ENCODE data around the gene TMEM150B. TPM values are rescaled to one million over a fixed set of nuclear protein-coding genes. Genes with fewer than 3 reads are reported as not detected.

Gene TMEM150B
- total RNA-seq, 1 experiment from 2014 or later: not detected

GRCh38 chr19:55285229-55285890, 39.8 kb downstream of the TMEM150B start:
- peak; percentile 34 for DNase-seq (ENCODE audit: low spot score)
- in situ Hi-C loops (cut with HindIII; ENCODE audit: low sequenced_read_pairs): no loop called here

GRCh38 chr19:55284405-55285058, 40.6 kb downstream of the TMEM150B start:
- in situ Hi-C loops (cut with HindIII; ENCODE audit: low sequenced_read_pairs): no loop called here
- DNase-seq (ENCODE audit: low spot score): no peak

GRCh38 chr19:55283548-55284377, 41.4 kb downstream of the TMEM150B start, which contains the start of gene BRSK1:
Gene BRSK1 (plus strand): TSS chr19:55283997. CDS start chr19:55284443, 446 bp downstream.
- peak; percentile 85 for DNase-seq (ENCODE audit: low spot score)
- in situ Hi-C loops (cut with HindIII; ENCODE audit: low sequenced_read_pairs): no loop called here

GRCh38 chr19:55279770-55280643, 45.1 kb downstream of the TMEM150B start, which contains the start of gene HSPBP1:
Gene HSPBP1 (minus strand): TSS chr19:55280110. CDS start chr19:55279608, 502 bp downstream.
- in situ Hi-C loops (cut with HindIII; ENCODE audit: low sequenced_read_pairs): no loop called here
- DNase-seq (ENCODE audit: low spot score): peak; percentile 94

GRCh38 chr19:55279340-55279739, 45.8 kb downstream of the TMEM150B start:
- DNase-seq (ENCODE audit: low spot score): no peak
- in situ Hi-C loops (cut with HindIII; ENCODE audit: low sequenced_read_pairs): no loop called here

- in situ Hi-C loops (cut with HindIII; ENCODE audit: low sequenced_read_pairs): no loop called here
- DNase-seq (ENCODE audit: low spot score): no peak
Measured at GRCh38 chr19:55278391-55279135, 46.6 kb downstream of the TMEM150B start.

GRCh38 chr19:55277494-55277893, 47.6 kb downstream of the TMEM150B start:
- in situ Hi-C loops (cut with HindIII; ENCODE audit: low sequenced_read_pairs): no loop called here
- DNase-seq (ENCODE audit: low spot score): no peak

GRCh38 chr19:55276720-55277430, 48.3 kb downstream of the TMEM150B start:
- in situ Hi-C loops (cut with HindIII; ENCODE audit: low sequenced_read_pairs): no loop called here
- no peak for DNase-seq (ENCODE audit: low spot score)

- in situ Hi-C loops (cut with HindIII; ENCODE audit: low sequenced_read_pairs): no loop called here
- DNase-seq (ENCODE audit: low spot score): no peak
Measured at GRCh38 chr19:55275851-55276719, 49.1 kb downstream of the TMEM150B start.

GRCh38 chr19:55273978-55274707, 51.0 kb downstream of the TMEM150B start:
- in situ Hi-C loops (cut with HindIII; ENCODE audit: low sequenced_read_pairs): no loop called here
- DNase-seq (ENCODE audit: low spot score): no peak

GRCh38 chr19:55272142-55272541, 53.0 kb downstream of the TMEM150B start:
- no peak for DNase-seq (ENCODE audit: low spot score)
- in situ Hi-C loops (cut with HindIII; ENCODE audit: low sequenced_read_pairs): no loop called here

GRCh38 chr19:55270172-55270942, 54.8 kb downstream of the TMEM150B start:
- in situ Hi-C loops (cut with HindIII; ENCODE audit: low sequenced_read_pairs): no loop called here

GRCh38 chr19:55269299-55269698, 55.8 kb downstream of the TMEM150B start:
- DNase-seq (ENCODE audit: low spot score): no peak
- in situ Hi-C loops (cut with HindIII; ENCODE audit: low sequenced_read_pairs): no loop called here

More at GRCh38 chr19:55270172-55270942, 54.8 kb downstream of the TMEM150B start:
- DNase-seq (ENCODE audit: low spot score): no peak

- in situ Hi-C loops (cut with HindIII; ENCODE audit: low sequenced_read_pairs): no loop called here
- no peak for DNase-seq (ENCODE audit: low spot score)
Measured at GRCh38 chr19:55266840-55267239, 58.3 kb downstream of the TMEM150B start.

- DNase-seq (ENCODE audit: low spot score): no peak
- in situ Hi-C loops (cut with HindIII; ENCODE audit: low sequenced_read_pairs): no loop called here
Measured at GRCh38 chr19:55266404-55266803, 58.7 kb downstream of the TMEM150B start.
